Stimulated activated CD8-positive, alpha-beta memory T cell treated with anti-CD3 and anti-CD28 coated beads, Interleukin-2, amount 100 ng/mL, for 1 hour (primary cell): ENCODE measurements around the gene CAMK2N2.
A peak's percentile ranks its signal among the peaks of the same experiment; 100 is the strongest.
"Not testable (repeated sequence)": the region's sequence is repeated elsewhere in the genome, so short reads cannot be mapped to it uniquely, and the experiment has no call there.

Experiments
- DNase-seq, 2 donors: peaks; one replicate each; pipeline ENCODE4 v3.0.0-alpha.2; 2020; ENCODE audit warnings: low read depth in 2 of 2

CAMK2N2 gene

DNA sequence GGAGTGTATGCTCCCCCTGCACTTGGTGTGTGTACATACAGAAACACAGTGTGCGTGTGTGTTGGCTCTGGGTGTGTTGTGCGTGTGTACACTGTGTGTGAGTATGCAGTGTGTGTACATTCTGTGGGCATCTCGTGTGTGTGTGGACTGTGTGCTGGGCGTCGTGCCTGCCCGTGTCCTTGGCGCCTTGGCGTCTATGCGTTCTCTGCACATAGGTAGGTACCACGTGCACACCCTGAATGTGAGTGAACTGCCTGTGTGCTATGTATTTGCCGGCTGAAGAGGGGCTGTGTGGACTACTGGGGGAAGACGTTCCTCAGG, 14.0 kb upstream of the CAMK2N2 start:
- no peak for DNase-seq

DNA sequence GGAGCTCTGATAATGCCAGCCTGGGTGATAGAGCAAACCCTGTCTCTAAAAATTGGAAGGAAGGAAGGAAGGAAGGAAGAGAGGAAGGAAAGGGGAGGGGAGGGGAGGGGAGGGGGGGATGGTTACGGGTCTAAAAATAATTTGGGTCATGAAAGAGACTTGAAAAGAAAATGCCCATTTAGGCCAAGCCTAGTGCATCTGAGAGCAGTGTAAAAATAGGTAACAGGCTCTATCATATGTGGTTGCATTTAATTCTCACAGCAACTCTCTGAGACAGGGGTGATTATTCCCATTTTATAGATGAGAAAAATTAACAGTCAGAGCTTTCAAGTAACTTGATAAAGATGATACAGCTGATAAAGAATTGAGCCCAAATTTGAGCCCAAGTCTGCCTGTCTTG, 10.9 kb upstream of the CAMK2N2 start:
- no peak for DNase-seq

DNA sequence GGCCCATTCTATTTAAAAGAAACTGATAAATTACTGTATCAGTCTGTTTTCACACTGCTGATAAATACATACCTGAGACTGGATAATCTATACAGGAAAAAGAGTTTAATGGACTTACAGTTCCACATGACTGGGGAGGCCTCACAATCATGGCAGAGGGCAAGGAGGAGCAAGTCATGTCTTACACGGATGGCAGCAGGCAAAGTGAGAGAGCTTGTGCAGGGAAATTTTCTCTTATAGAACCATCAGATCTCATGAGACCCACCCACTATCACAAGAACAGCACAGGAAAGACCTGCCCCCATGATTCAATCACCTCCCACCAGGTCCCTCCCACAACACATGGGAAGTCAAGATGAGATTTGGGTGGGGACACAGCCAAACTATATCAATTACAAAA, 5.9 kb upstream of the CAMK2N2 start:
- not testable (repeated sequence) for DNase-seq

DNA sequence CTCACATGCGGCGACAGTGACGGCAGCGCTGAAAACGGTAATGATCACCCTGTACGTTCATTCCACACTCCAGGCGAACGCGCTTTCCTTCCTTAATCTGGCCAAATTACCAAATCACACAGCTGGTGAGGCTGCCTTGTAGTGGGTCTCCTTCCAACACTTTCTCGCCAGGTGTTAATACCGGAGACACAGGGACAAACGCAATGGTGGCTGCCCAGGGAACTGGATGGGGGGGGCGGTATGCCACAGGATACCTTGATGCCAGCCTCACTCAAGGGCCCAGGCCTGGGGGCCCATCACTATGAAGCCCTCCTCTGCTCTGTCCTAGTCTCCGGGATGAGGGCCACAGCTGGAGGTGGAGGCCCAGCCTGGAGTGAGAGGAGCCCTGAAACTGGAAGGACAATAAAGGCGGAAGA, 1.4 kb upstream of the CAMK2N2 start:
- DNase-seq: no peak

DNA sequence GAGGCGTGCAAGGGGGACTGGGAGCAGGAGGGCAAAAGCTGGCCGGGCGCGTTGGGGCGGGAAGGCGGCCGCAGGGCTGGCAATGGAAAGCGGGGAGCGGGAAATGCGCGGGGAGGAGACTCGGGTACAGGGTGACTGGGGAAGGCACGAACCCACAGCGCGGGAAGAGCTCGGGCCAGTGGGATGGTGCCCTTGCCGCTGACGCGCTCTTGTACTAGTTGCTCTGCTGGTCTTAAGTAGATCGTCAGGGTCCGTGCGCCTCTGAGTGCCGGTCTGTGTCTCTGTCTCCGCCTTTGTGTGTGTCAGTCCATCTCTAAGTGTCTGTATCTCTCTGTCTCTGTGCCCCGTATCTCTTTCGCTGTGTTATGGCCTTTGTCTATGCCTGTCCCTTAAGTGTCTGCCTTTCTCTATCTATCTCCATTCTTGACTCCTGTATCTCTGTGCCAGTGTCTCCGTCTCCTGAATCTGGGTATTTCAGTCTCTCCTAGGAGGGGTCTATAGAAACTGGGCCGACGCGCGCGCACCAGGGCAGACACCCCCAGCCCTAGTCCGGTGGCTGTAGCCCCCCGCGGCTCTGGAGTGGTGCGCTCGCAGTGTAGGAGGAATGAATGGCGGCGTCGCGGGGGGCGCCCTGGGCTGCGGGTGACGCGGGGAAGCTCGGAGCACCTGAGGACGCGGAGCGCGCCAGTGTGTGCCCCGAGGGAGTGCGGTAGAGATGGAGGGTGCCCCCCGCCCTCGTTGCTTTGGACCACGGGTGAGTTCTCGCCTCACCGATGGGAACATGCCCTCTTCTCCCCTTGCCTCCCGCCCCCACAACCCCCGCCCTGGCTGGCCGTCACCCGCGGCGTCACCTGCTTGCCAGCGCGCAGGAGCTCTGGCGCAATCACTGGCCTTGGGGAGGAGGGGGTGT, 756 bp upstream of the CAMK2N2 start:
- DNase-seq: no peak

- DNase-seq: no peak
Measured at GRCh38 chr3:184260724-184261269, 556 bp downstream of the CAMK2N2 start.

DNA sequence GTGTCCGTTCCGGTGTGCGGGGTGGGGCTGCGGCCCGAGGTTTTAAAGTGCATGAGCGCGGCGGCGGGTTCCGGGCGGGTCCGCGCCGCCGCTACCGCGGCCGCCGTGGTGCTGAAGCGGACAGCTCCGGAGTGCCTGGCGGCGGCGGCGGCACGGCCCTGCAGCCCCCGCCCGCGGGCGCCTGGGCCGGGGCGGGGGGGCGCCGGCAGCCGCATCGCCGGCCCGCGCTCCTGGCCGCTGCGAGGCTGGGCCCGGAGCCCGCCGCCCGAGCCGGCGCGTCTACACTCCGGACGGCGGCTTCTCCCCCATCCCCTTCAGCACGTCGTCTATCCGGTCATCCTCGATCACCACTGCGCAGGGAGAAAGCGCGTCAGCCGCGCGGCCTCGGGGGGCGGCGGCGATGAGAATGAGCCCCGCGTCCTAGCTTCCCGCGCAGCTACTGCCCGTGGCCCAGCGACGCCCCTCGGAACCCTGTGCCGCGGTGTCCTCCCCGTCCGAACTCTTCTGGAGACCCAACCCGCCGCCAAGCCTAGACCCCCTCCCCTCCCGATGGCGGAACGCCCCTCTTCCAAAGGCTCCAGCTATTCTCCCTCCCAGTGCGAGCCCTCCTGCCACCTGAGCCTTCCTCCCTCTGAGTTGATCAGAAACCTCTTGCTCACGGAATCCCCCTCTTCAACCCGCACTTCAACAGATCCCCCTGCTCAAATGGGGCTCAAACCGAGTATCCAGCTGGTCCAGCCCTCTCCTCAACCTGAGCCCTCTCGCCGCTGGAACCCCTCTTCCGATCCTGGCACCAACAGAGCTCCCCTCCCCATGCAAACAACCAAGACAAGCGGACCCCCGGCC, 1.3 kb downstream of the CAMK2N2 start:
- peak in 1 of 2 donors; percentile 17 for DNase-seq

DNA sequence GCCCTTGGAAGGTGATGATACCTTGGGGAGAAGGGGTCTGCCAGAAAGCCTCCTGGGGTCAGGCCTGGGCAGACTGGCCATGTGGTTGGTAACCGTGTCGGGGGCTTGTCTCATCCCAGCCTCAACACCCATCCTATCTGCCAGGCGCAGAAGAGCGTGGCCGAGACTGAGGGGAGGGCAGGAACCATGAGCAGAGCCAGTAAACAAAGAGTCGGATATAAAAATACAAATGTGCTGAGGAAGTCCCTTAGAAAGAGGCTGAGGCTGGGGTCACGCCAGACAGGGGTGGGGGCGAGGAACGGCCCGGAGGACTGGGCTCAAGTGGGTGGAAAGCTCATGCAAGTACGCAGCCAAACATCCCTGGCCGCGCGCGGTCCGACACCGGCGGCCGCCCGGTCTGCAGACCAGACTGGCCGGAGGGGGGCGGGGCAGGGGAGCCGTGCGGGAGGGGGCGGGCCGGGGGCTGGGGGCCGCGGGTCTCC, 1.9 kb downstream of the CAMK2N2 start:
- no peak for DNase-seq

DNA sequence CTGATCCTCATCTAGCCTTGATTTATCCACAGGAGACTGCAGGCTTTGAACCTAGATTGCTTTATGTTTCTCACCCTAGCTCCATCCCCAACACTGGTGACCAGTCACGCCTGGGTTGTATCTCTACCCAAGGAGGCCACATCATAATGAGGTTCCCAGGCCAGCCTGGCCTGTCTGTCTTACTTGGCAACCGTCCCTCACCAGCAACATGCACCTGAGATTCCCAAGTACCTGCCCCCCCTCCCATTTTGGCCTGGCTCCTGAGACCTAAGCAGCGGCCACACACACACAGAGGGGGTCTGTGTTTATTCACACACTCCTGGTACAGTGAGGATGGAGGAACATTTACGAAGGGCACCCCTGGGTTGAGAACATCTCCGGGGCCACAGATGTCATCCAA, 2.4 kb downstream of the CAMK2N2 start:
- DNase-seq: no peak

DNA sequence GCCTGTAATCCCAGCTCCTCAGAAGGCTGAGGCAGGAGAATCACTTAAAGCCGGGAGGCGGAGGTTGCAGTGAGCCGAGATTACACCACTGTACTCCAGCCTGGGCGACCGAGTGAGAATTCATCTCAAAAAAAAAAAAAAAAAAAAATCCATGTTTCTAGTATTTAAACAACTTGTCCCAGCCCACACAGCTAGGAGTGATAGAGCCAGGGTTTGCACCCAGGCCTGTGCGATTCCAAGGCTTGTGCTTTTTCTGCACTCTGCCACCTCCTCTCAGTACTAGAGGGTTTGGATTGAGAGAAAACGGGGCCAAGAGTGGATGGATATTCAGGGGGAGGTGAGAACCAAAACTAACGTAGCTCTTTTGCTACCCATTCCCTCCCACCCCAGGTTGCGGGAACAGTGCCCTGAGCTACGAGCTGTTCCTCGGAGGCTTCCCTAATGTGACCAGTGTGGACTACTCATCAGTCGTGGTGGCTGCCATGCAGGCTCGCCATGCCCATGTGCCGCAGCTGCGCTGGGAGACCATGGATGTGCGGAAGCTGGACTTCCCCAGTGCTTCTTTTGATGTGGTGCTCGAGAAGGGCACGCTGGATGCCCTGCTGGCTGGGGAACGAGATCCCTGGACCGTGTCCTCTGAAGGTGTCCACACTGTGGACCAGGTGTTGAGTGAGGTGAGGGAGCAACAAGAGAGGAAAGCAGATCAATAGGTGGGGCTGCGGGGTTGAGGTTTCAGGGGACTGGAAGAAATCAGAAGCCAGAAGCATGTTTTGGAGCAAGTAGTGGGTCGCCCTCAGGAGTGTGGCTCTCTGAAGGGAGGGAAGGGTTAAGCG, 4.1 kb downstream of the CAMK2N2 start:
- DNase-seq: no peak

- no peak for DNase-seq
Measured at GRCh38 chr3:184255291-184256039, 5.9 kb downstream of the CAMK2N2 start.

GRCh38 chr3:184250167-184250828, 11.1 kb downstream of the CAMK2N2 start:
- DNase-seq: peak; percentile 77 to 78

DNA sequence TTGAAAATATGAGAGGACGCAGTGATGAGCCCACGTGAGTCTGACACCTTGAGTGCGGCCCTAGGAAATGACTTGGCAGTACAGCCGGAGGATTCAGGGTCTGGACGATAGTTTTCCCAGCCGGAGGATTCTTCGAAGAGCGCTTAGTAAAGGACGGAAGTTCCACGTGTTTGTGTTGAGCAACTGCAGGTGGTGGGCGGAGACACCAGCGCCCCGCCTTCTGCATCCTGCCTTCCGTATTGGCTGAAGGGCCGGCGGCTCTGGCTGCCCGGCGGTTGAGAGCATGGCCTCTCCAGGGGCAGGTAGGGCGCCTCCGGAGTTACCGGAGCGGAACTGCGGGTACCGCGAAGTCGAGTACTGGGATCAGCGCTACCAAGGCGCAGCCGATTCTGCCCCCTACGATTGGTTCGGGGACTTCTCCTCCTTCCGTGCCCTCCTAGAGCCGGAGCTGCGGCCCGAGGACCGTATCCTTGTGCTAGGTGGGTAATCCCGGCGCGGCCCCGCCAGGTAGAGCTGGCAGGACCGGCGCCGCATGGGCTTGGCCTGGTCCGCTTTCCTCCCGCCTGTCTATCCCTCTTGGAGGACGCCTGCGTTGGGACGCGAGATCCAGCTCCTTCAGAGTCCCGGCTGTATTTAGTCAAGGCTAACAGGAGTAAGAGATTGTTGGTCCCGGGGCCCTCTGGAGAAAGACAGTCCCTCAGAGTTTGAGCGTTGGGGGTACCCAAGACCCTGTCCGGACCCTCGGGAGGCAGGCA, 11.8 kb downstream of the CAMK2N2 start, which contains the start of gene EEF1AKMT4:
Gene EEF1AKMT4 (plus strand): TSS at position 261 of the 755 bp plus-strand sequence. CDS start 23 bp downstream, at position 284.
- DNase-seq: peak; percentile 86 to 92

- DNase-seq: peak; percentile 71 to 75
Measured at GRCh38 chr3:184248454-184249411, 12.6 kb downstream of the CAMK2N2 start, which contains the start of gene ALG3. Gene ALG3, minus strand, starts transcription at chr3:184248962. Its CDS starts 22 bp downstream, at chr3:184248940.

DNA sequence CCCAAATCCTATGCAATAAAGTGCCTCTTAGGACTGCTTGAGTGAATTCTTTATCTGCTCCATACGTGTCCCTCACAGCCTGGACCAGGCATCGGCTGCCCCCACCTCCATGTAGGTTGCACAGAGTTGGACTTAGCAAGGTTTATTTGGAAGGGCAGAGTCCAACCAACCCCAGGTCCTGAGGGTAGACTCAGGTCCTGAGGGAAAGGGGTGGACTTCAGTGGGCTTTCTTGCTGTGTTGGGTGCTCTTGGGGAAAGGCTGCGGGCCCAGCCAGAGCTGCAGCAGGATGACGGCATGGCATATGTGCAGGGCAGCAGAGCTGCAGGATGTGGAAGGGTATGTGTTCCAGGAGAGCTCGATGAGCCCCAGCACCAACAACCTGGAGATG, 19.1 kb downstream of the CAMK2N2 start:
- no peak for DNase-seq

- DNase-seq: no peak
Measured at GRCh38 chr3:184241447-184242296, 19.7 kb downstream of the CAMK2N2 start.

- DNase-seq: no peak
Measured at GRCh38 chr3:184241141-184241446, 20.3 kb downstream of the CAMK2N2 start.
